HUDEP-2 (cell line): ENCODE data around the gene LACTB.

ENCODE experiments used
- DNase-seq, 76 experiments: peaks; one replicate each; lab custom pipeline; 2025; ENCODE audit not compliant: unreplicated experiment in 76 of 76; lab: John Stamatoyannopoulos, UW

The LACTB gene

GRCh38 chr15:63121382-63122001, at the start of gene LACTB:
TSS of gene LACTB (plus strand) at chr15:63121861. CDS start at chr15:63121872, 11 bp downstream.
- DNase-seq, result peak in 75 of 76 experiments; percentile 9 to 89 (median 78)

- DNase-seq, result no peak
Observed at GRCh38 chr15:63072023-63072650, 49.5 kb upstream of the LACTB start.

- DNase-seq, result no peak
Observed at GRCh38 chr15:63072809-63073277, 48.8 kb upstream of the LACTB start.

GRCh38 chr15:63073497-63074172, 48.0 kb upstream of the LACTB start:
- peak in 70 of 76 experiments; percentile 23 to 95 (median 68) for DNase-seq

GRCh38 chr15:63075015-63075983, 46.4 kb upstream of the LACTB start:
- no peak for DNase-seq

- DNase-seq, result no peak
Observed at GRCh38 chr15:63075984-63076713, 45.5 kb upstream of the LACTB start.

- DNase-seq, result no peak
Observed at GRCh38 chr15:63076714-63077046, 45.0 kb upstream of the LACTB start.

- DNase-seq, result peak in 2 of 76 experiments; percentile 10 to 21
Observed at GRCh38 chr15:63077952-63078351, 43.7 kb upstream of the LACTB start.

GRCh38 chr15:63079947-63080626, 41.6 kb upstream of the LACTB start:
- no peak for DNase-seq

- DNase-seq, result no peak
Observed at GRCh38 chr15:63080634-63081250, 40.9 kb upstream of the LACTB start.

GRCh38 chr15:63082366-63082765, 39.3 kb upstream of the LACTB start:
- no peak for DNase-seq

- no peak for DNase-seq
Observed at GRCh38 chr15:63083044-63083443, 38.6 kb upstream of the LACTB start.

GRCh38 chr15:63083541-63083940, 38.1 kb upstream of the LACTB start:
- no peak for DNase-seq

GRCh38 chr15:63084806-63085205, 36.9 kb upstream of the LACTB start:
- DNase-seq, result no peak

- DNase-seq, result no peak
Observed at GRCh38 chr15:63085289-63085688, 36.4 kb upstream of the LACTB start.

GRCh38 chr15:63086271-63086670, 35.4 kb upstream of the LACTB start:
- no peak for DNase-seq

GRCh38 chr15:63086947-63087346, 34.7 kb upstream of the LACTB start:
- no peak for DNase-seq

GRCh38 chr15:63088533-63089245, 33.0 kb upstream of the LACTB start:
- no peak for DNase-seq
